ENCODE measurements around the gene MFGE8. TPM values are rescaled to one million over a fixed set of nuclear protein-coding genes. Genes with fewer than 3 reads are reported as not detected.

MFGE8 gene
- total and polyA plus RNA-seq, 4 experiments from 2014 or later, result 5.1 to 102 (median 52.9) TPM

GRCh38 chr15:88874684-88875083 lies 38.5 kb downstream of the MFGE8 start:
- Histone ChIP-seq H3K9me3 (ENCODE audit: control insufficient read depth in 1 of 2, low read length in 2 of 2) (no peaks in the 10 kb centered on the region), H3K36me3 (ENCODE audit: insufficient read depth, low read length) (peaks cover 20% of the 10 kb centered on the region), H3K27me3 (ENCODE audit: insufficient read depth, low read length) (no peaks in the 10 kb centered on the region), H3K27ac (ENCODE audit: low read depth, low read length) (no peak overlapping the region), H3K4me1 (ENCODE audit: insufficient read depth, low read length) (no peaks in the 10 kb centered on the region), H3K4me3 (ENCODE audit: low read length in 2 of 2) (no peak overlapping the region)
- Mint-ChIP-seq H3K4me3 (no peak overlapping the region), H3K27ac (peak overlapping the region in 1 of 7 donors; percentile 64), H3K36me3 (peaks cover 37 to 38% of the 10 kb centered on the region in 2 donors), H3K9me3 (no peaks in the 10 kb centered on the region), H3K4me1 (peaks cover 0 to 5% (median 0%) of the 10 kb centered on the region in 4 donors), H3K27me3 (no peaks in the 10 kb centered on the region)
- ChIA-PET CTCF (ENCODE audit: partially characterized antibody) (no interaction called here), POLR2A (ENCODE audit: partially characterized antibody) (no interaction called here)
- no peak for DNase-seq
- intact Hi-C loops (cut with micrococcal nuclease), result no loop called here

- Histone ChIP-seq H3K4me1 (ENCODE audit: insufficient read depth, low read length) (no peaks in the 10 kb centered on the region), H3K27me3 (ENCODE audit: insufficient read depth, low read length) (no peaks in the 10 kb centered on the region), H3K4me3 (ENCODE audit: low read length in 2 of 2) (no peak overlapping the region), H3K36me3 (ENCODE audit: insufficient read depth, low read length) (peaks cover 18% of the 10 kb centered on the region), H3K9me3 (ENCODE audit: control insufficient read depth in 1 of 2, low read length in 2 of 2) (no peaks in the 10 kb centered on the region), H3K27ac (ENCODE audit: low read depth, low read length) (no peak overlapping the region)
- ChIA-PET POLR2A (ENCODE audit: partially characterized antibody) (no interaction called here), CTCF (ENCODE audit: partially characterized antibody) (interaction anchor here (0.6 kb wide), 1 partner anchor 60 kb away, joined by 3 read pairs; no protein-coding TSS in a partner anchor)
- intact Hi-C loops (cut with micrococcal nuclease), result no loop called here
- Mint-ChIP-seq H3K4me3 (no peak overlapping the region), H3K4me1 (peaks cover 0 to 5% (median 0%) of the 10 kb centered on the region in 4 donors), H3K27me3 (no peaks in the 10 kb centered on the region), H3K9me3 (no peaks in the 10 kb centered on the region), H3K27ac (peak overlapping the region in 1 of 7 donors; percentile 64), H3K36me3 (peaks cover 33 to 34% of the 10 kb centered on the region in 2 donors)
- DNase-seq, result no peak
Observed at GRCh38 chr15:88874275-88874674, 38.9 kb downstream of the MFGE8 start.

DNA sequence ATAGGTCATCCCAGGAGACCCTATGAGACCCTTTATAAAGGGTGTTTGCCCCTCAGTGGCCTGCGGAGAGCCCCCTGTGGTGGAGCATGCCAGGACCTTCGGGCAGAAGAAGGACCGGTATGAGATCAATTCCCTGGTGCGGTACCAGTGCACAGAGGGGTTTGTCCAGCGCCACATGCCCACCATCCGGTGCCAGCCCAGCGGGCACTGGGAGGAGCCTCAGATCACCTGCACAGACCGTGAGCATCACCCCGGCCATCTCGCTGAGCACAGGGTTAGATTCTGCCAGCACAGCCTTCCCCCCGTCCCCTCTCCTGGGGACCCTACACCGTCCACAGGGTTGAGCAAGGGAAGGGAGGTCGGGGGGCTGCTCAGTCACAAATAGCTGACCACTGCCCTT lies 39.4 kb downstream of the MFGE8 start:
- DNase-seq, result no peak

GRCh38 chr15:88872706-88873105 lies 40.5 kb downstream of the MFGE8 start:
- no peak overlapping the region for H3K27ac Mint-ChIP-seq

More for the DNA sequence above, 39.4 kb downstream of the MFGE8 start:
- Mint-ChIP-seq H3K4me1 (peaks cover 0 to 5% (median 0%) of the 10 kb centered on the region in 4 donors), H3K36me3 (peaks cover 30 to 33% of the 10 kb centered on the region in 2 donors), H3K27me3 (no peaks in the 10 kb centered on the region), H3K27ac (no peak overlapping the region), H3K4me3 (no peak overlapping the region), H3K9me3 (peaks cover 0 to 1% (median 0%) of the 10 kb centered on the region in 8 donors)
- Histone ChIP-seq H3K9me3 (ENCODE audit: control insufficient read depth in 1 of 2, low read length in 2 of 2) (no peaks in the 10 kb centered on the region), H3K4me1 (ENCODE audit: insufficient read depth, low read length) (no peaks in the 10 kb centered on the region), H3K27me3 (ENCODE audit: insufficient read depth, low read length) (no peaks in the 10 kb centered on the region), H3K27ac (ENCODE audit: low read depth, low read length) (no peak overlapping the region), H3K36me3 (ENCODE audit: insufficient read depth, low read length) (peaks cover 18% of the 10 kb centered on the region), H3K4me3 (ENCODE audit: low read length in 2 of 2) (no peak overlapping the region)
- ChIA-PET POLR2A (ENCODE audit: partially characterized antibody) (no interaction called here), CTCF (ENCODE audit: partially characterized antibody) (interaction anchor here (0.6 kb wide), 1 partner anchor 59 kb away, joined by 3 read pairs; no protein-coding TSS in a partner anchor)
- intact Hi-C loops (cut with micrococcal nuclease), result no loop called here

DNA sequence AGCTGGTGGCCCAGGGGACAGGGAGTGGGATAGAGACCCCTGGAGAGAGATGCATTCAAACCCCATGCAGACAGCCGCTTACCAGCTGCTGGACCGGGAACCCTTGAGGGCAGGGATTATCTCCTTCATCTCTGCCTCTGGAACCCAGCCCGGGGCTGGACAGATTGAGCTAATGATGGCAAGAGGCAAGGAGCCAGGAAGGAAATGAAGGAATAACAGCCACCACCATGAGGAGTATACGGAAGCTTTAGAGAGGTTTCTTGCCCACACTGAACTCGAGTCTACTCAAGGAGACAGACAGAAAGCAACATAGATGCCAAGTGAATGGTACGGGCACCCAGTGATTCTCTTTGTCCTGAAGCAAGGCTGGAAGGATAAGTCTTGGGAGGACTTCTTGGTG lies 41.1 kb downstream of the MFGE8 start:
- CTCF ChIA-PET (ENCODE audit: partially characterized antibody), result interaction anchor here (0.8 kb wide), 1 partner anchor 14 kb away, joined by 3 read pairs; no protein-coding TSS in a partner anchor
- no peak overlapping the region for H3K27ac ChIP-seq (ENCODE audit: low read depth, low read length)
- H3K4me3 ChIP-seq (ENCODE audit: low read length in 2 of 2), result no peak overlapping the region
- Mint-ChIP-seq H3K27me3 (no peaks in the 10 kb centered on the region), H3K36me3 (peaks cover 27% of the 10 kb centered on the region in 2 donors), H3K4me1 (peaks cover 0 to 5% (median 0%) of the 10 kb centered on the region in 4 donors), H3K9me3 (peaks cover 0 to 2% (median 0%) of the 10 kb centered on the region in 8 donors), H3K4me3 (no peak overlapping the region), H3K27ac (no peak overlapping the region)
- no peak for DNase-seq
- no peaks in the 10 kb centered on the region for H3K4me1 ChIP-seq (ENCODE audit: insufficient read depth, low read length)
- POLR2A ChIA-PET (ENCODE audit: partially characterized antibody), result no interaction called here
- H3K9me3 ChIP-seq (ENCODE audit: control insufficient read depth in 1 of 2, low read length in 2 of 2), result no peaks in the 10 kb centered on the region
- H3K27me3 ChIP-seq (ENCODE audit: insufficient read depth, low read length), result no peaks in the 10 kb centered on the region
- H3K36me3 ChIP-seq (ENCODE audit: insufficient read depth, low read length), result peaks cover 8% of the 10 kb centered on the region
- intact Hi-C loops (cut with micrococcal nuclease), result no loop called here

More at GRCh38 chr15:88872706-88873105, 40.5 kb downstream of the MFGE8 start:
- POLR2A ChIA-PET (ENCODE audit: partially characterized antibody), result no interaction called here
- no peaks in the 10 kb centered on the region for H3K27me3 Mint-ChIP-seq
- H3K27me3 ChIP-seq (ENCODE audit: insufficient read depth, low read length), result no peaks in the 10 kb centered on the region
- peaks cover 0 to 5% (median 0%) of the 10 kb centered on the region in 4 donors for H3K4me1 Mint-ChIP-seq
- peaks cover 27% of the 10 kb centered on the region in 2 donors for H3K36me3 Mint-ChIP-seq
- peaks cover 9% of the 10 kb centered on the region for H3K36me3 ChIP-seq (ENCODE audit: insufficient read depth, low read length)
- intact Hi-C loops (cut with micrococcal nuclease), result no loop called here
- no peak overlapping the region for H3K4me3 Mint-ChIP-seq
- no peak overlapping the region for H3K27ac ChIP-seq (ENCODE audit: low read depth, low read length)
- H3K9me3 Mint-ChIP-seq, result peaks cover 0 to 2% (median 0%) of the 10 kb centered on the region in 8 donors
- CTCF ChIA-PET (ENCODE audit: partially characterized antibody), result no interaction called here
- H3K4me1 ChIP-seq (ENCODE audit: insufficient read depth, low read length), result no peaks in the 10 kb centered on the region
- H3K4me3 ChIP-seq (ENCODE audit: low read length in 2 of 2), result no peak overlapping the region
- H3K9me3 ChIP-seq (ENCODE audit: control insufficient read depth in 1 of 2, low read length in 2 of 2), result no peaks in the 10 kb centered on the region
- no peak for DNase-seq

- Mint-ChIP-seq H3K27ac (no peak overlapping the region), H3K4me1 (peaks cover 0 to 4% (median 0%) of the 10 kb centered on the region in 4 donors), H3K9me3 (peaks cover 0 to 2% (median 0%) of the 10 kb centered on the region in 8 donors), H3K36me3 (peaks cover 19% of the 10 kb centered on the region in 2 donors), H3K27me3 (no peaks in the 10 kb centered on the region), H3K4me3 (no peak overlapping the region)
- ChIA-PET CTCF (ENCODE audit: partially characterized antibody) (no interaction called here), POLR2A (ENCODE audit: partially characterized antibody) (no interaction called here)
- H3K9me3 ChIP-seq (ENCODE audit: control insufficient read depth in 1 of 2, low read length in 2 of 2), result no peaks in the 10 kb centered on the region
- no peaks in the 10 kb centered on the region for H3K4me1 ChIP-seq (ENCODE audit: insufficient read depth, low read length)
- H3K4me3 ChIP-seq (ENCODE audit: low read length in 2 of 2), result no peak overlapping the region
- no peak for DNase-seq
- no peak overlapping the region for H3K27ac ChIP-seq (ENCODE audit: low read depth, low read length)
- H3K36me3 ChIP-seq (ENCODE audit: insufficient read depth, low read length), result peaks cover 4% of the 10 kb centered on the region
- intact Hi-C loops (cut with micrococcal nuclease), result no loop called here
- H3K27me3 ChIP-seq (ENCODE audit: insufficient read depth, low read length), result no peaks in the 10 kb centered on the region
Observed at GRCh38 chr15:88871313-88871712, 41.9 kb downstream of the MFGE8 start.

- ChIA-PET POLR2A (ENCODE audit: partially characterized antibody) (no interaction called here), CTCF (ENCODE audit: partially characterized antibody) (no interaction called here)
- H3K9me3 Mint-ChIP-seq, result peaks cover 0 to 2% (median 0%) of the 10 kb centered on the region in 8 donors
- Histone ChIP-seq H3K4me3 (ENCODE audit: low read length in 2 of 2) (no peak overlapping the region), H3K4me1 (ENCODE audit: insufficient read depth, low read length) (no peaks in the 10 kb centered on the region), H3K27me3 (ENCODE audit: insufficient read depth, low read length) (no peaks in the 10 kb centered on the region), H3K27ac (ENCODE audit: low read depth, low read length) (no peak overlapping the region), H3K9me3 (ENCODE audit: control insufficient read depth in 1 of 2, low read length in 2 of 2) (no peaks in the 10 kb centered on the region), H3K36me3 (ENCODE audit: insufficient read depth, low read length) (no peaks in the 10 kb centered on the region)
- peaks cover 0 to 5% of the 10 kb centered on the region in 2 donors for H3K36me3 Mint-ChIP-seq
- intact Hi-C loops (cut with micrococcal nuclease), result no loop called here
- H3K4me1 Mint-ChIP-seq, result peaks cover 0 to 2% (median under 1%) of the 10 kb centered on the region in 4 donors
- no peak overlapping the region for H3K4me3 Mint-ChIP-seq
- H3K27me3 Mint-ChIP-seq, result no peaks in the 10 kb centered on the region
- no peak overlapping the region for H3K27ac Mint-ChIP-seq
- DNase-seq, result no peak
Observed at GRCh38 chr15:88866295-88866881, 46.8 kb downstream of the MFGE8 start.
